Lower lobe of right lung (tissue), 2 donors: ENCODE data around the gene NUP98. TPM values are rescaled to one million over a fixed set of nuclear protein-coding genes. Genes with fewer than 3 reads are reported as not detected.

Experiments used
- ATAC-seq, 2 donors: fragments of 200-7000 bp; cut with Tn5 transposase; one replicate each; pipeline ENCODE4 v1.9.1; 2020 to 2022; ENCODE audit warnings: mild to moderate bottlenecking in 2 of 2, moderate library complexity in 2 of 2
- DNase-seq: peaks from one replicate; pipeline ENCODE4 v3.0.0-alpha.2; 2020
- H3K27ac ChIP-seq: fragments of 200-600 bp; one replicate; pipeline ENCODE4 v1.8.0; 2022
- H3K27me3 ChIP-seq: fragments of 200-600 bp; one replicate; pipeline ENCODE4 v1.8.0; 2022; ENCODE audit warnings: low read depth
- H3K36me3 ChIP-seq: fragments of 200-600 bp; one replicate; pipeline ENCODE4 v1.8.0; 2022; ENCODE audit warnings: mild to moderate bottlenecking
- H3K4me1 ChIP-seq: fragments of 200-600 bp; one replicate; pipeline ENCODE4 v1.8.0; 2022
- H3K4me3 ChIP-seq: fragments of 200-600 bp; one replicate; pipeline ENCODE4 v1.8.0; 2022; ENCODE audit warnings: mild to moderate bottlenecking
- H3K9me3 ChIP-seq: fragments of 200-600 bp; one replicate; pipeline ENCODE4 v1.8.0; 2022
- intact Hi-C: fragments of 100-400 bp; cut with DNase I; formaldehyde crosslinking; loops from one replicate; pipeline ENCODE4 v1.11.0; 2022
- total RNA-seq: library from RNA; stranded (reverse); fragmentation: NEBNext Ultra II Directional; extraction: Animal tissue kit (Norgen Biotek cat#: 25700); gene quantifications from one replicate; pipeline ENCODE4 v1.2.1, GENCODE V29; 2021
- TF ChIP-seq, protein P1 (sequence below): fragments of 200-600 bp; IDR thresholded peaks from one replicate; pipeline ENCODE4 v1.8.0; 2022; ENCODE audit warnings: antibody characterized with exemption, mild to moderate bottlenecking
- donor health status: DM: no; HTN: yes; CAD: no; lungs with severe emphysema.

Gene NUP98
- total RNA-seq, 1 donor from 2014 or later: 62.3 TPM

DNA sequence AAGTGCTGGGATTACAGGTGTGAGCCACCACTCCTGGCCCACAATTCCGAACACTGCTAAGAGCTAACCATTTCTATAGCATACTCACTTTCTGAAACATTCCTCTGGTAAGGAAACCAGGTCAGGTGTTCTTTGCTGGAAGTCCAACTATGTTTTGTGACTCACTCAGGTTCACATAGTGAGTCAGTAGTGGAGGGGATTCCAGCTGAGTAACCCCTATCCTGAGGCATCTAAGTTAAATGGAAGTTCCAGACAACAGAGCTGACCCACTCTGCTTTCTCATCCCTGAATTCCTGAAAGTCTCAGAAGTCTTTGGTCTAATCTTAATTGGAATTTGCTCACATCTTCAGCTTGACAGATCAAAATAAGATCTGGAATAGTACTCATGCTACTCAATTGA lies 123.2 kb downstream of the NUP98 start:
- intact Hi-C loops: no loop called here
- Histone ChIP-seq H3K27ac (no peak overlapping the region), H3K27me3 (no peaks in the 10 kb centered on the region), H3K4me3 (no peak overlapping the region), H3K9me3 (no peaks in the 10 kb centered on the region), H3K4me1 (no peaks in the 10 kb centered on the region), H3K36me3 (peaks cover 97% of the 10 kb centered on the region)
- ATAC-seq: no peak
- no peak for DNase-seq
- TF ChIP-seq, protein P1, sequence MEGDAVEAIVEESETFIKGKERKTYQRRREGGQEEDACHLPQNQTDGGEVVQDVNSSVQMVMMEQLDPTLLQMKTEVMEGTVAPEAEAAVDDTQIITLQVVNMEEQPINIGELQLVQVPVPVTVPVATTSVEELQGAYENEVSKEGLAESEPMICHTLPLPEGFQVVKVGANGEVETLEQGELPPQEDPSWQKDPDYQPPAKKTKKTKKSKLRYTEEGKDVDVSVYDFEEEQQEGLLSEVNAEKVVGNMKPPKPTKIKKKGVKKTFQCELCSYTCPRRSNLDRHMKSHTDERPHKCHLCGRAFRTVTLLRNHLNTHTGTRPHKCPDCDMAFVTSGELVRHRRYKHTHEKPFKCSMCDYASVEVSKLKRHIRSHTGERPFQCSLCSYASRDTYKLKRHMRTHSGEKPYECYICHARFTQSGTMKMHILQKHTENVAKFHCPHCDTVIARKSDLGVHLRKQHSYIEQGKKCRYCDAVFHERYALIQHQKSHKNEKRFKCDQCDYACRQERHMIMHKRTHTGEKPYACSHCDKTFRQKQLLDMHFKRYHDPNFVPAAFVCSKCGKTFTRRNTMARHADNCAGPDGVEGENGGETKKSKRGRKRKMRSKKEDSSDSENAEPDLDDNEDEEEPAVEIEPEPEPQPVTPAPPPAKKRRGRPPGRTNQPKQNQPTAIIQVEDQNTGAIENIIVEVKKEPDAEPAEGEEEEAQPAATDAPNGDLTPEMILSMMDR: no peak

DNA sequence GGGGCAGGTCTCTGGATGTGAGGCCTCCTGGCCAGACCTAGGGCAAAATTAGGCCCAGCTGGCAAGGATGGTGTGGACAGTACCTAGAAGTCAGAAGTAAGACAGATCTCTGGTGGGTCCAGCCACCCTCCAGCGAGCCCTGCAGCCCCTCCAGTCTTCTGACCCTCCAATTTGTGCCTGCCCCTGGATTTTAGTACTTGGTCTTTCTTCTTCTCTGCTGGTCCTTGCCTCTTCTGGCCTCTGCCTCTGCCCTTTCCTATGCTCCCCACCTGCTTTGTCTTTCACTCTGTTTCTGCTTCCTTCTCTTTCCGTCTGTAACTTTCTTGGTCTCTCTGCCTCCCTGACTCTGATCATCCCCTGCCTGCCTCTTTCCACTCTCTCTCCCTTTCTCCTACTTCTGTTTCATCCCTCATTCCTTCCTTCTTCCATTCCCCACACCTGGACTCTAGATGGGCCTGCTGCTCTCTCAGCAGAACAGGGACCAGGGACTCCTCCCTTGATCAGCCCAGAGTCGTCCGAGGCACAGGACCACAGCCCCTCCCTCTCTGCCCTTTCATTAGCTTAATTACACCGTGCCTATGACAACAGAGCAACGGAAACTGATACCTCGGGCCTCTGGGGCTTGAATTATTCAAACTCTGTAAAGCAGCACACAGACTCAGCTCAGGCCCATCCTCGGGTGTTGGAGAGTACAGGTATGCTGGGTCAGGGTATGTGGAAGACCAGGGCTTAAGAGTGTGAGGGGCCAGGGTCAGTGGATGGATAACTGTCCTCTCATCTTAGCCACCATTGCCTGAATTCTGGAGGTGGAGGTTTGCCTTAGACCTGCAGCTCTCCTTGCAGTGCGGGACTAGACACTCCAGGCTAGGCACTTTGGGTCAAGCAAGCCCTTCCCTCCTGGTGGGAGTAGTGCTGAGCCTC lies 125.8 kb downstream of the NUP98 start, which contains the start of gene CHRNA10:
Gene CHRNA10 (minus strand): TSS at position 51 of the 921 bp plus-strand sequence. CDS start 72 bp downstream, outside the sequence.
- TF ChIP-seq, protein P1: no peak
- intact Hi-C loops: no loop called here
- no peak for ATAC-seq

DNA sequence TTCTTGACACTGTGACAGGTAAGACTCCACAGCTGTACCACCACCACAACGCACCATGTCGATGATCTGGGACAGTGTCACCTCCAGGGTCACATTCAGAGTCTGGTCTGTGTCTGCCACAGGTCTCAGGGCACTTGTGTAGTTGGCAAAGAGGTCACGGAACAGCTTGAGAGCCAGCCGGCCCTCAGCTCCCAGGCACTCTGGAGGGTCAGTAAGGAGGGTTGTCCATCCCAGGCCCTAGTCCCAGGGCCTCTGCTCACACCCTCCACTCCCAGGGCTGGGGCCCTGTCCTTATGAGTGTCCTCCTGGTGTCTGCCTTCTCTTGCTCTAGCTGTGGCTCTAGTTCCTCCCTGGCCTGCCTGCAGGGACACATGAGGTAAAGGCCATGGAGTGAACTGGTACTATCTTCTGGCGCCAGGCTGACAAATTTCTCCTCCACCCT lies 127.6 kb downstream of the NUP98 start:
- Histone ChIP-seq H3K9me3 (no peaks in the 10 kb centered on the region), H3K4me3 (no peak overlapping the region), H3K27me3 (no peaks in the 10 kb centered on the region), H3K27ac (no peak overlapping the region), H3K4me1 (no peaks in the 10 kb centered on the region), H3K36me3 (peaks cover 88% of the 10 kb centered on the region)
- ATAC-seq: no peak
- DNase-seq: no peak
- TF ChIP-seq, protein P1: no peak
- intact Hi-C loops: no loop called here

More for the DNA sequence above, 125.8 kb downstream of the NUP98 start, which contains the start of gene CHRNA10:
- no peak for DNase-seq
- no peak within 1 kb of the TSS for H3K4me3 ChIP-seq
- no peak within 1 kb of the TSS for H3K27ac ChIP-seq
- H3K27me3 ChIP-seq: no peaks in the 10 kb centered on the region
- H3K4me1 ChIP-seq: no peaks in the 10 kb centered on the region
- H3K9me3 ChIP-seq: no peaks in the 10 kb centered on the region
- H3K36me3 ChIP-seq: peaks cover 90% of the 10 kb centered on the region

DNA sequence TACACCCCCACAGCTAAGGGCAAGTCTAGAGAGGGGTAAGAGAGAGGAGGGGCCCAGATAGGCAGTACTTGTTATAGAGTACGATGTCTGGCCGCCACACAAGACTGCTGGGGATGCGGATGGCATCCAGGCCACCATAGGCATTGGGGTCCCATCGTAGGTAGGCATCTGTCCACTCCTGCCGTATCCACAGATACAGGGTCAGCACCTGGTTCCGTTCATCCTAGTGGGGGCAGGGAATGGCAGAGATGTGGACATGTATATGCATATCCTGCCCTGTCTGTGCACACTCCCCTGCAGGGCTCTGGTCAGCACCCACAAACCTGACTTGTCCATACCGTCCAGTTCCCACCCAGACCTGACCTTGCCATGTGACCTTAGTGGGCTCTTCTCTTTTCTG lies 128.2 kb downstream of the NUP98 start:
- TF ChIP-seq, protein P1: no peak
- H3K27me3 ChIP-seq: no peaks in the 10 kb centered on the region
- intact Hi-C loops: no loop called here
- no peaks in the 10 kb centered on the region for H3K4me1 ChIP-seq
- H3K9me3 ChIP-seq: no peaks in the 10 kb centered on the region
- peak in 1 of 2 donors; percentile 5 for ATAC-seq
- no peak for DNase-seq
- no peak overlapping the region for H3K4me3 ChIP-seq
- no peak overlapping the region for H3K27ac ChIP-seq
- peaks cover 86% of the 10 kb centered on the region for H3K36me3 ChIP-seq

DNA sequence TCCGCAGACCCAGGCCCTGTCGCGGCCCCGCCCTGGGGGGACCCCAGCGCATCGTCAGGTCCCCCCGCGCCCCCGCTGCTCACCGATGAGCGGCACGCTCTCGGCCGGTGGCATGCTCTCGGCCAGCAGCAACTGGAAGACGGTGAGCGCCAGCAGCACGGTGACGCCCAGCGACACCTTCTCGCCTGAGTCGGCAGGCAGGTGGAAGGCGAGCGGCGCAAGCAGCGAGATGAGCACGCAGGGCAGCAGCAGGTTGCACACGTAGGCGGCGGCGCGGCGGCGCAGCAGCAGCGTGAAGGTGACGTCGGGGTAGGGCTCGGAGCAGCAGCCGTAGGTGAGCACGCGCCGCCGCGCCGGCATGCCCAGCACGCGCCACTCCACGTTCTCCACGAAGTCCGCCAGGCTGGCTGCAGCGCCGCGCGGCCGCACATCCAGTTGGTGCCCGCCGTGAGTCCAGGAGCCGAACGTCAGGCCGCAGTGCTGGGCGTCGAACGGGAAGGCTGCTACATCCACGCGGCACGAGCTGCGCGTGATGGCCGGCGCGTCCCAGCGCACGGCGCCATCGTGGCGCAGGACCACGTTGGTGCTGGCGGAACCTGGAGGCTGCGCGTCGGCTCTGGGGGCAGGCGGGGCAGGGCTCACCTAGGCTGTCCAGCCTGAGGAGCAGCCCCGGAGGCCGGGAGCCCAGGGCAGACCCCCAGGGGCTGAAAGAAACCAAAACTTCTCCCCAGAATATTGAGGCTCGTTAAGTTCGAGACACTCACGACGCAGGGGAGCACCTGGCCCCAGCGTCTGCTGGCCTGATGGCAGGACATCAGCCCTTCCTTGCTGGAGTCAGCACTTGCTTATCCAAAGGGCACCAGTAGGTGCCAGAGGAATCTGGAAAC lies 130.0 kb downstream of the NUP98 start:
- no peak for DNase-seq

More for the DNA sequence above, 130.0 kb downstream of the NUP98 start:
- H3K27me3 ChIP-seq: no peaks in the 10 kb centered on the region
- TF ChIP-seq, protein P1: no peak
- no peaks in the 10 kb centered on the region for H3K4me1 ChIP-seq
- no peak overlapping the region for H3K27ac ChIP-seq
- ATAC-seq: no peak
- H3K4me3 ChIP-seq: no peak overlapping the region
- no peaks in the 10 kb centered on the region for H3K9me3 ChIP-seq
- intact Hi-C loops: no loop called here
- H3K36me3 ChIP-seq: peaks cover 69% of the 10 kb centered on the region
